ENCODE measurements around the gene ZSCAN18. TPM values are rescaled to one million over a fixed set of nuclear protein-coding genes. Genes with fewer than 3 reads are reported as not detected.
"Not testable (repeated sequence)": the region's sequence is repeated elsewhere in the genome, so short reads cannot be mapped to it uniquely, and the experiment has no call there.

ZSCAN18 gene, protein sequence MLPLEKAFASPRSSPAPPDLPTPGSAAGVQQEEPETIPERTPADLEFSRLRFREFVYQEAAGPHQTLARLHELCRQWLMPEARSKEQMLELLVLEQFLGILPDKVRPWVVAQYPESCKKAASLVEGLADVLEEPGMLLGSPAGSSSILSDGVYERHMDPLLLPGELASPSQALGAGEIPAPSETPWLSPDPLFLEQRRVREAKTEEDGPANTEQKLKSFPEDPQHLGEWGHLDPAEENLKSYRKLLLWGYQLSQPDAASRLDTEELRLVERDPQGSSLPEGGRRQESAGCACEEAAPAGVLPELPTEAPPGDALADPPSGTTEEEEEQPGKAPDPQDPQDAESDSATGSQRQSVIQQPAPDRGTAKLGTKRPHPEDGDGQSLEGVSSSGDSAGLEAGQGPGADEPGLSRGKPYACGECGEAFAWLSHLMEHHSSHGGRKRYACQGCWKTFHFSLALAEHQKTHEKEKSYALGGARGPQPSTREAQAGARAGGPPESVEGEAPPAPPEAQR
- polyA plus RNA-seq (2013, experiment 1 of 2) = 23.0 TPM
- 23.2 TPM for polyA plus RNA-seq (2013, experiment 2 of 2)

DNA sequence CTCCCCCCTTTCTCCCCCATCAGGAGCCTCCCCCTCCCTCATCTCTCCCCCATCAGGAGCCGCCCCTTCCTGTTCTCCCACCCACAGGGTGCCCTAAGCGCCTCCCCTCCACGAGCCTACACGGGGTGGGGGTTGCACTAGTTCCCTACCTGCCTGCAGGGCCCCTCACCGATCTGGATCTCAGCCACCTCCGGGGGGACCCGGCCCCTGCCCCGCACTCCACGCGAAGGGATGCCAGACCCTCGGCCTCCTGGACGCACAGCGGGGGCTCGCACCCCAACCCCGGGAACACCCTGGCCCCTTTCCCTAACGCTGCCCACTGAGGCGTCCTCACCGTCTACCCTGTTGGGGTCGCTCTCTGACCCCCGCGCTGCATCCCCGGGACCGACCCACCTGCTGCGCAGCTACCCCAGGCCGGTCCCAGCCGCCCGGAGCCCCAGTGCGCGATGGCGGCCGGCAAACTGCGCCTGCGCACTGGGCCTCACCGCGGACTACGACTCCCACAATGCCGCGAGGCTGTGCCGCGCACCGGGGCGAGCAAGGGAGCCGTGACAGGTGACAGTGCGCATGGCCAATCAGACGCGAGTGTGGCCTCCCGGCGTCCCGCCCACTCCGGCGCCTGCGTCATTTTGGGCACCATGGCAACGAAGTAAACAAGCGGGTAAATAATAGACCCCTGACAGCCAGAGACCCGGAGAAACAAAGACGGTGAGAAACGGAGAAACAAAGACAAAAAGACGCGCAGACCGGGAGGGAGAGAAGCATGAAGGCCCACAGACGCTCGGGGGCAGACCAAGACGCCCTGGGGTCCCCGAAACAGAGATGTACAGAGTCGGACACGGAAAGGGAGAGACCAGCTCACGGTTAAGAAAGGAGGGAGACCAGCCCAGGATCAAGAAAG lies at the start of gene ZSCAN18:
TSS of gene ZSCAN18 (minus strand) at position 451 of the 901 bp plus-strand sequence. CDS start 7,964 bp downstream, outside the sequence.
- H3K23ac ChIP-seq (ENCODE audit: low read length in 2 of 2) = no peak within 1 kb of the TSS
- H3K4me3 ChIP-seq (ENCODE audit: insufficient read depth in 1 of 2, low read depth in 1 of 2, low read length in 2 of 2) = peak within 1 kb of the TSS; percentile 79 to 89
- H2AFZ ChIP-seq (ENCODE audit: low read depth, low read length) = peak within 1 kb of the TSS; percentile 87
- peak; percentile 97 for DNase-seq
- peak within 1 kb of the TSS; percentile 88 for H4K8ac ChIP-seq (ENCODE audit: low read length)
- H3K27ac ChIP-seq (ENCODE audit: low read length, poor library complexity, severe bottlenecking) = peak within 1 kb of the TSS; percentile 19
- no peak within 1 kb of the TSS for H2BK12ac ChIP-seq (ENCODE audit: low read length in 2 of 2)
- peak within 1 kb of the TSS; percentile 71 to 93 for H3K18ac ChIP-seq (ENCODE audit: low read depth in 1 of 2, low read length in 2 of 2)
- peak within 1 kb of the TSS; percentile 88 for H2BK15ac ChIP-seq (ENCODE audit: low read depth, poor library complexity, severe bottlenecking)
- H3K4me2 ChIP-seq (ENCODE audit: low read length, poor library complexity, severe bottlenecking) = peak within 1 kb of the TSS; percentile 88
- no peak within 1 kb of the TSS for H2AK5ac ChIP-seq (ENCODE audit: low read length, severe bottlenecking)
- peaks cover 61% of the 10 kb centered on the region for H3K9me3 ChIP-seq (ENCODE audit: control insufficient read depth, low read length)
- no peaks in the 10 kb centered on the region for H3K27me3 ChIP-seq (ENCODE audit: control insufficient read depth in 1 of 2, insufficient read depth in 1 of 2, low read length in 2 of 2)
- peaks cover 0 to 30% of the 10 kb centered on the region in 2 experiments for H3K36me3 ChIP-seq (ENCODE audit: control insufficient read depth in 1 of 2, insufficient read depth in 2 of 2, low read depth in 1 of 2, low read length in 2 of 2)
- H3K9ac ChIP-seq (ENCODE audit: low read length) = peak within 1 kb of the TSS; percentile 98
- peaks cover 4% of the 10 kb centered on the region for H3K4me1 ChIP-seq (ENCODE audit: control insufficient read depth, insufficient read depth, low read depth, low read length)
- peak within 1 kb of the TSS; percentile 70 to 89 for H3K4ac ChIP-seq (ENCODE audit: low read depth in 1 of 2, low read length in 2 of 2)
- peak within 1 kb of the TSS; percentile 94 for H4K91ac ChIP-seq (ENCODE audit: low read length)
- H2BK5ac ChIP-seq (ENCODE audit: low read depth, low read length, poor library complexity, severe bottlenecking) = no peak within 1 kb of the TSS
- peaks cover 34% of the 10 kb centered on the region for H3K79me1 ChIP-seq (replicated peaks; ENCODE audit: low read length, poor library complexity, severe bottlenecking)
- peak within 1 kb of the TSS; percentile 24 for H2BK120ac ChIP-seq (ENCODE audit: low read depth, low read length)
- H3K14ac ChIP-seq (ENCODE audit: low read length in 2 of 2) = peak within 1 kb of the TSS; percentile 64 to 94
- 2% methylated on average over 65 of the region's 67 CpGs for WGBS

- WGBS = 91% methylated on average over 15 of the region's 28 CpGs
- H3K4ac ChIP-seq (ENCODE audit: low read depth in 1 of 2, low read length in 2 of 2); H3K9ac ChIP-seq (ENCODE audit: low read length); H3K23ac ChIP-seq (ENCODE audit: low read length in 2 of 2); H3K18ac ChIP-seq (ENCODE audit: low read depth in 1 of 2, low read length in 2 of 2); H2AFZ ChIP-seq (ENCODE audit: low read depth, low read length); H3K27me3 ChIP-seq (ENCODE audit: control insufficient read depth in 1 of 2, insufficient read depth in 1 of 2, low read length in 2 of 2); H3K27ac ChIP-seq (ENCODE audit: low read length, poor library complexity, severe bottlenecking); H2BK12ac ChIP-seq (ENCODE audit: low read length in 2 of 2); H4K8ac ChIP-seq (ENCODE audit: low read length); H3K4me1 ChIP-seq (ENCODE audit: control insufficient read depth, insufficient read depth, low read depth, low read length); H3K4me2 ChIP-seq (ENCODE audit: low read length, poor library complexity, severe bottlenecking); H2AK5ac ChIP-seq (ENCODE audit: low read length, severe bottlenecking); H2BK5ac ChIP-seq (ENCODE audit: low read depth, low read length, poor library complexity, severe bottlenecking); H2BK15ac ChIP-seq (ENCODE audit: low read depth, poor library complexity, severe bottlenecking); H4K91ac ChIP-seq (ENCODE audit: low read length); H2BK120ac ChIP-seq (ENCODE audit: low read depth, low read length); H3K4me3 ChIP-seq (ENCODE audit: insufficient read depth in 1 of 2, low read depth in 1 of 2, low read length in 2 of 2); DNase-seq; H3K14ac ChIP-seq (ENCODE audit: low read length in 2 of 2): not testable (repeated sequence)
- peaks cover 10 to 15% of the 10 kb centered on the region in 2 experiments for H3K36me3 ChIP-seq (ENCODE audit: control insufficient read depth in 1 of 2, insufficient read depth in 2 of 2, low read depth in 1 of 2, low read length in 2 of 2)
- H3K79me1 ChIP-seq (replicated peaks; ENCODE audit: low read length, poor library complexity, severe bottlenecking) = peaks cover 19% of the 10 kb centered on the region
- peaks cover 36% of the 10 kb centered on the region for H3K9me3 ChIP-seq (ENCODE audit: control insufficient read depth, low read length)
Observed at GRCh38 chr19:58147475-58147874, 49.4 kb upstream of the ZSCAN18 start.

- DNase-seq = no peak
- Histone ChIP-seq H3K36me3 (ENCODE audit: control insufficient read depth in 1 of 2, insufficient read depth in 2 of 2, low read depth in 1 of 2, low read length in 2 of 2) (peaks cover 23 to 30% of the 10 kb centered on the region in 2 experiments), H3K4me2 (ENCODE audit: low read length, poor library complexity, severe bottlenecking) (no peak overlapping the region), H2AK5ac (ENCODE audit: low read length, severe bottlenecking) (no peak overlapping the region), H3K4me1 (ENCODE audit: control insufficient read depth, insufficient read depth, low read depth, low read length) (no peaks in the 10 kb centered on the region), H3K27ac (ENCODE audit: low read length, poor library complexity, severe bottlenecking) (no peak overlapping the region), H3K18ac (ENCODE audit: low read depth in 1 of 2, low read length in 2 of 2) (no peak overlapping the region), H2BK5ac (ENCODE audit: low read depth, low read length, poor library complexity, severe bottlenecking) (no peak overlapping the region), H4K91ac (ENCODE audit: low read length) (no peak overlapping the region), H2BK15ac (ENCODE audit: low read depth, poor library complexity, severe bottlenecking) (no peak overlapping the region), H2BK12ac (ENCODE audit: low read length in 2 of 2) (no peak overlapping the region), H2AFZ (ENCODE audit: low read depth, low read length) (no peak overlapping the region), H3K9me3 (ENCODE audit: control insufficient read depth, low read length) (peaks cover 50% of the 10 kb centered on the region), H4K8ac (ENCODE audit: low read length) (no peak overlapping the region), H2BK120ac (ENCODE audit: low read depth, low read length) (no peak overlapping the region), H3K9ac (ENCODE audit: low read length) (no peak overlapping the region), H3K79me1 (replicated peaks; ENCODE audit: low read length, poor library complexity, severe bottlenecking) (peaks cover 24% of the 10 kb centered on the region), H3K4me3 (ENCODE audit: insufficient read depth in 1 of 2, low read depth in 1 of 2, low read length in 2 of 2) (peak overlapping the region in 1 of 2 experiments; percentile 40), H3K4ac (ENCODE audit: low read depth in 1 of 2, low read length in 2 of 2) (no peak overlapping the region), H3K14ac (ENCODE audit: low read length in 2 of 2) (no peak overlapping the region), H3K23ac (ENCODE audit: low read length in 2 of 2) (no peak overlapping the region), H3K27me3 (ENCODE audit: control insufficient read depth in 1 of 2, insufficient read depth in 1 of 2, low read length in 2 of 2) (no peaks in the 10 kb centered on the region)
- WGBS = 100% methylated on average over 1 of the region's 3 CpGs
Observed at GRCh38 chr19:58145849-58146248, 47.8 kb upstream of the ZSCAN18 start.

Data from mesenchymal stem cell (in vitro differentiated cells and primary cell).